SKM-1 treated with dmso at 0.1 percent for 144 hours (cell line): ENCODE measurements around the gene SEMA3D.

Experiments
- DNase-seq: peaks from one replicate; lab custom pipeline; 2025; ENCODE audit not compliant: unreplicated experiment; lab: John Stamatoyannopoulos, UW

Gene SEMA3D

GRCh38 chr7:85081392-85081791 is 105.5 kb downstream of the SEMA3D start:
- DNase-seq: no peak

DNA sequence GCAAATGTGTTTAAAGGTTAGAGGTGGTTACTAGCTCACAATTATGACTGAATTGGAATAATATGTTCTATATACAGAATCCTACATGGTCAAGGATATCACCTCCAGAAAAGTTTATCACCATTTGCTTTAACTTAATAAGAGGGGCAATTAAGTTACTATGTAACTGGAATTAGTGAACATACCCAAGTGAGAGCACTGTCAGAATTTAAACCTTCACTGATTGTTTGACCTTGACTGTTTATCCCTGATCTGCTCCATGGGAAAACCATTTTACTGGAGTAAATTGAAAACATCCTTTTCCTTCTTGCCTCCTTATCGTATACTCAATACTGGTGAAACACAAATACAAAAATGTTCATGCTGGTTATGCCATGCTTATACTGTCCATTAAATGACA is 107.4 kb downstream of the SEMA3D start:
- no peak for DNase-seq

DNA sequence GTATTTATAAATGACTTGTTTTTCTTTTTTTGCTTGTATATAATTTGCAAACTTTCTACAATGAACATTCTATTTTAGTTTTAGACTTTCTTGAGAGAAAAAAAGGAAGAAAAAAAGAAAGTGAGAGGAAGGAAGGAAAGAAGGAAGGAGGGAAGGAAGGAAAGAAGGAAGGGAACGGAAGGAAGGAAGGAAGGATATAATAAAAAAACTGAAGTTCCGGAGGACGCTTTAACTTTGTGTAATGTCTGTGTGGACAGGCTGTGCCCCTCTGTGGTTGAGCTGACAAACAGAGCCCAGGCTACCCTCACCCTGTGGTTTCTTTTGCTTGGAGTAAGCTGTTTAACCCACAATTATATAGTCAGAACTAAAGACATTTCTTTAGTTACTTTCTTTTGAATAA is 108.7 kb downstream of the SEMA3D start:
- no peak for DNase-seq

DNA sequence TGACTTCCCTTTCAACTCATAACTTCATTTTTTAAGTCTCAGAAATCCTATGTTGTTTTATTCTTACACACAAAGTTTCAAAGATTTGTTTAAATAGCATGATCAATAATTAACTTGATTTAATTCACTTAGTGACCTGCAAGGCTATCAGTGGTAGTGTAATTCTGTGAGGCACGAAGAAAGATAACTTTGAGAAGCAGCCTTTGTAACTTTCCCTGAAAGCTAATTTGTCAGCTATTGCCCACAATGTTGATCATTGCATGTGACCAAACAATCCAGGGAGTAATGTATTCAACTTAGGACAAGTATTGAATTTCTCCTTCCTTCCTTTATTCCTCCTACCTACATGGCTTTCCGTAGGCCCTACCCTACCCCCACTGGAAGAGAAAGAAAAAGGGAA is 111.0 kb downstream of the SEMA3D start:
- no peak for DNase-seq

GRCh38 chr7:85074992-85075391 is 111.9 kb downstream of the SEMA3D start:
- no peak for DNase-seq

- DNase-seq: no peak
Observed at GRCh38 chr7:85074016-85074415, 112.8 kb downstream of the SEMA3D start.

- no peak for DNase-seq
Observed at GRCh38 chr7:85070967-85071628, 115.8 kb downstream of the SEMA3D start.

GRCh38 chr7:85068799-85069198 is 118.1 kb downstream of the SEMA3D start:
- DNase-seq: no peak

DNA sequence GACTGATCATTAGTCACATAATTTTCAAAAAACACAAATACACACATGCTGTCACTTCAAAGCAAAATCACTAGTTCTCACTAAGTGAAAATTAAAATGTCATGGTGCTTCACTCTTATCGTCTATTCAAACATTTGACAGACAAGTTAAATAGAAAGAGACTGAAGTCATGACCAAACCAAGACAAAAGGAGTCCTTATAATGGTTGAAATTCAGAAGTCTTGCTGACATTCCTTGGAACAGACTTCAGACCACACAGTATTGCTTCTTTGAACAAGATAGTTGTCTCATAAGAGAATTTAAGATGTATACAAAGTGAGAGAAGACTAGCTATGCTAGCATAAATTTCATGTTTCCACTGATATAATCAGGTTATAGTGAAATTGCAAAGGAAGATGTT is 119.5 kb downstream of the SEMA3D start:
- DNase-seq: no peak

DNA sequence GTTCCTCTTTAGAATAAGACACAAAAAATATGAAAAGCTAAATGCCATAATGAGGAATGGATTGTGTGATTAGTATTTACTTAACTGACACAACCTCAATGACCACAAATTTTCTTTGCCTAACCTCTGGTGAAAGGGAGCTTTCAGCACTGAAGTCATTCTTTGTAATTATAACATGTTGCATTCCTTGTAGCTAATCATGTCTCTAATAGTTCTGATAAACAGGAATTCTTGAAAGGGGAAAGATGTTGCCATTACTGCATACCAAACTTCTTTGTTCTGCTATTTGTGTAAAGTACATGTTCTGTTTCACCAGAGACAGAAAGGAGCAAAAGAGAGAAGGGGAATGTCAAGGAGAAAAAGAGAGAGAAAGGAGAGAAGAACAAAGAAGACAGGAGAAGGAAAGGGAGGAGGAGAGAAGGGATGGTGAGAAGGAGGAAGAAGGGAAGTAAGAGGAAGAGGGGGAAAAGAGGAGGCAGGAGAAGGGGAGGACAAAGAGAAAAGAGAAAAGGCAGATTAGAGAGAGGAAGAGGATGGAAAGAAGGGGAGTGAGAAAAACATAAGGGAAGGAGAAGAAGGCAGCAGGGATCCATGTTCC is 120.9 kb downstream of the SEMA3D start:
- no peak for DNase-seq

DNA sequence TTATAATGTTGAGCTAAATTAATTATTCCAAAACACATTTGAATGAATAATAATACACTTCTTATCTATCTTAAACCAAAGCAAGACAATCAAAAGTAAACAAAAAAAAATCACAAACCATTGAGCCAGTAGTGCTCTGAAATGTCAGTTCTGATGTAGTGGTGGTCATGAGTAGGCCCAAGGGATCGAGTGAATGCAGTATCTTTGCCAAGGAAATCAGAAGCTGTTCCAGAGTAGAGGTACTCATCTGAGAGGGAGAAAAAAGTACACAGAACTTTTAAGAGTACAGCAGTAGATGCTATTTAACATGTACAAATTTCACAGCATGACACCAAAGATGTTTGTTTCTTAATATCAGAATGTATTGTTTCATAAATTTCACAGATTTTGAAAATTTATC is 121.5 kb downstream of the SEMA3D start:
- no peak for DNase-seq

DNA sequence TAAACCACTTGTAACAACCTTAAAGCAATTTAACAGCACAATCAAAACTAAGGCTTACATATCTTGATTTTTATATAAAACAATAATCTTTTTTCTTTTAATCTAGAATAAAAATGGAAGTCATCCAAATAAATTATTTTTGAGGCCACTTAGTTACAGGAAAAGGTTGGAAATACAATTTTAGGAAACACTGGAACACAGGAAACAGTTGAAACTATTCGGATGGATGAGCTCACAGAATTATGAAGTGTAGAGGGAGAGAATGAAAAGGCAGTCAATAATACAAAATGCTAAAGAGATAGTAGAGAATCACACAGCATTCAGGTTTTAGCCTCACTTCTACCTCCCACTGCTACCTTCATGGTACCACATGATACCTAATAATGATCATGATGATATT is 124.2 kb downstream of the SEMA3D start:
- no peak for DNase-seq

- no peak for DNase-seq
Observed at GRCh38 chr7:85061456-85061855, 125.4 kb downstream of the SEMA3D start.

DNA sequence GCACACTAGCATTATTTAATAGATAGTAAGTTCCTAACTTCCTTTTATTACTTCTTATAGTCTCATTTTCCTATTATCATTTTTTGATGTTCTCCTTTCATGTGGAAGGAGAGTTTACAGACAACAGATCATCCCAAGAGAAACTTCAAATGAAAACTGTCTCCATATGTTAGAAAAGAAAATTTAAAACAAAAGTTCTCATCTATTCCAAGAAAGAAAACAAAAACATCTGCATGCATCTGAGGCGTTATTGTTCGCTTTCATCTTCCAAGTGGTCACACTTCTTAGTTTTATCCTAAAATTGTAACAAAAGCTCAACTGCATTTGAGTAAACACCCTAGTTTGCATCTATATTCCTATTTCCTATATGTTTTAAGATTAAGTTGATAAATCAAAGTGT is 126.2 kb downstream of the SEMA3D start:
- no peak for DNase-seq

DNA sequence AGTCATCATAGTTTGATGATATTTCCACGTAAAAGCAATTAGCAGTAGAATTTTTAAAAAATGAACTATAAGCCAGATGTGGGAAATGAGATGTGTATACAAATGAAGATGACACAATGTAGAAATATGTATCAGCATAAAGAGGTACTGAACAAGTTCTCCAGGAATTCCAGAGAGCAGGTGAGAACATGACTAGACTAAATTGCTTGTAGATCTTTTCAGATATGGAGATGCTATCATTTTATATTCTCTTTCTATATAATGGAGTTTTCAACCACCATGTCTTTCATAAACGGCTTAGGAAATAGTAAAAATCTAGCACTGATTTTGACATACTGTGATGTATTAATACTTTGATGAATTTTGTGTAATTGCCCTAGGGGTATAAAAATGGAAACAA is 130.9 kb downstream of the SEMA3D start:
- no peak for DNase-seq

GRCh38 chr7:85055196-85055595 is 131.7 kb downstream of the SEMA3D start:
- no peak for DNase-seq

- no peak for DNase-seq
Observed at GRCh38 chr7:85054306-85054705, 132.6 kb downstream of the SEMA3D start.

DNA sequence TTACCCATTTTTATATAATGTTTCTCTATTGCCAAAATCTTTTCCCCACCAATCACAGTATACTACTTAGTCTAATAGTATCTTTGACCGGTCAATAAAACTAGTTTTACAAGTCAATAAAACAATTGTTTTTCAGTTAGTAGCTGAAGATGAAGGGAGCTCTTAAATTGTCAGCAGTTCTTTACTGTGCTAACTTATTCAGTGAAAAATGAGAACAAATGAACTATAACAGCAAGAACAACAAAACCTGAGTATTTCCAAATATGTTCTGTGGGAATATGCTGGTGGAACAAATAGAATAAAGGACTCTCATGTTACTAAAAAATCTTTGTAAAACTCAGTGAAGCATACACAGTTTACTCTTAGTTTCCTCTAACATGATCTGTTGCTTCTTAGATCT is 134.0 kb downstream of the SEMA3D start:
- no peak for DNase-seq

GRCh38 chr7:85052056-85052737 is 134.7 kb downstream of the SEMA3D start:
- no peak for DNase-seq

- no peak for DNase-seq
Observed at GRCh38 chr7:85046534-85046933, 140.3 kb downstream of the SEMA3D start.

DNA sequence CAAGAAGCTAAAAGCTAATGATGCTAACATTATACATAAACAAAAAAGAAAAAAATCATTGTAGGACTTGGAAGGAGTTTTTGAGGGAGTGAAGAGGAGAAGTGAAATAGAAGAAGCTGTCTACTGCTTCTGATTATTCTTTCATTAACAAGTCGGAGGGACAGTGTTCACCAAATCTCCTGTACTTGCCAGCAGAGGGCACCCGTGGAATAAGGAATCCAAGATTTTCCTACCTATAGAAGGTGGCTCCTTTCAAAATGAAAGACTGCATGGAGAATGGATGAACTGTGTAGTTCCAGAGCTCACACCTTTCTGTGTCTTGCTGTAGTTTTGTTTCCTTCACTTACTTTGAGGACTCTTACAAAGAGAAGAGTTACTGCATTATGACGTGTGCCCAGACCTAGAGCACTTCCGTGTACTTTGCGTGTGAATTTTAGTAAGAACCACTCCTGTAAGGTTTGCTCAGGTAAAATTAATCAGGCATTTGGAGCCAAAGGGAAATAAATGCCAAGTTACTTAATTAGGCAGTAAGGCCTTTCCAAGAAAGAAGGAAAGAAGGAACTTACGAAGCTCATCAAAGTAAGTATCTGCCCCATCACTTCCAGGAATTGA is 145.1 kb downstream of the SEMA3D start:
- peak; percentile 38 for DNase-seq
